MM.1S (cell line): ENCODE data around the gene ZNHIT6.

Experiments used
- DNase-seq: peaks from one replicate; pipeline ENCODE4 v3.0.0-alpha.2; 2015
- H2AFZ ChIP-seq: fragments of 300-600 bp; sonication (generic); 2 replicates; pipeline ENCODE4 v1.6.0; 2016; ENCODE audit warnings: antibody characterized with exemption, low read length
- H3F3A ChIP-seq: fragments of 300-600 bp; sonication (generic); 2 replicates; pipeline ENCODE4 v1.6.1; 2016; ENCODE audit warnings: mild to moderate bottlenecking, antibody characterized with exemption, low read length, moderate library complexity, mixed read lengths; ENCODE audit not compliant: insufficient read depth
- H3K27ac ChIP-seq: fragments of 300-600 bp; sonication (generic); 2 replicates; pipeline ENCODE4 v1.5.1; 2016; ENCODE audit warnings: mild to moderate bottlenecking, low read length
- H3K27me3 ChIP-seq: fragments of 300-600 bp; sonication (generic); replicated peaks from 2 replicates; pipeline ENCODE4 v1.6.0; 2016; ENCODE audit warnings: low read length; ENCODE audit not compliant: insufficient read depth
- H3K36me3 ChIP-seq: fragments of 300-600 bp; sonication (generic); replicated peaks from 2 replicates; pipeline ENCODE4 v1.6.1; 2016; ENCODE audit warnings: mild to moderate bottlenecking, low read length, mixed read lengths; ENCODE audit not compliant: insufficient read depth
- H3K4me1 ChIP-seq: fragments of 300-600 bp; sonication (generic); 2 replicates; pipeline ENCODE4 v1.6.1; 2016; ENCODE audit warnings: low read length, mixed read lengths
- H3K4me2 ChIP-seq: fragments of 300-600 bp; sonication (generic); 2 replicates; pipeline ENCODE4 v1.6.0; 2016; ENCODE audit warnings: low read depth, low read length
- H3K4me3 ChIP-seq: fragments of 300-600 bp; sonication (generic); 2 replicates; pipeline ENCODE4 v1.5.1; 2016; ENCODE audit warnings: low read length, mixed read lengths
- H3K79me2 ChIP-seq: fragments of 300-600 bp; sonication (generic); 2 replicates; pipeline ENCODE4 v1.6.1; 2016; ENCODE audit warnings: mixed run types, low read length, mixed read lengths
- H3K9ac ChIP-seq: fragments of 300-600 bp; sonication (generic); 2 replicates; pipeline ENCODE4 v1.6.1; 2016; ENCODE audit warnings: low read length, mixed read lengths
- H3K9me2 ChIP-seq: fragments of 300-600 bp; sonication (generic); replicated peaks from 2 replicates; pipeline ENCODE4 v1.6.1; 2016; ENCODE audit warnings: mild to moderate bottlenecking, low read length, mixed read lengths; ENCODE audit not compliant: insufficient read depth
- H3K9me3 ChIP-seq: fragments of 300-600 bp; sonication (generic); replicated peaks from 2 replicates; pipeline ENCODE4 v1.6.1; 2016; ENCODE audit warnings: mild to moderate bottlenecking, low read length, mixed read lengths; ENCODE audit not compliant: insufficient read depth
- H4K20me1 ChIP-seq: fragments of 300-600 bp; sonication (generic); 2 replicates; pipeline ENCODE4 v1.6.1; 2016; ENCODE audit warnings: mild to moderate bottlenecking, low read length, moderate library complexity, mixed read lengths; ENCODE audit not compliant: insufficient read depth
- EZH2 ChIP-seq: fragments of 300-600 bp; sonication (generic); optimal IDR thresholded peaks from 2 replicates; pipeline ENCODE3; 2017; ENCODE audit warnings: low read depth, mild to moderate bottlenecking, antibody characterized with exemption, low read length, mixed read lengths
- EZH2phosphoT487 ChIP-seq: fragments of 300-600 bp; sonication (generic); IDR thresholded peaks from 2 replicates; pipeline ENCODE4 v1.6.1; 2018; ENCODE audit warnings: antibody characterized with exemption, low read length
- TF ChIP-seq, protein P1 (sequence below): fragments of 300-600 bp; sonication (generic); IDR thresholded peaks from 2 replicates; pipeline ENCODE4 v1.5.1; 2016; ENCODE audit warnings: antibody characterized with exemption, low read length, mixed read lengths

ZNHIT6 gene

DNA sequence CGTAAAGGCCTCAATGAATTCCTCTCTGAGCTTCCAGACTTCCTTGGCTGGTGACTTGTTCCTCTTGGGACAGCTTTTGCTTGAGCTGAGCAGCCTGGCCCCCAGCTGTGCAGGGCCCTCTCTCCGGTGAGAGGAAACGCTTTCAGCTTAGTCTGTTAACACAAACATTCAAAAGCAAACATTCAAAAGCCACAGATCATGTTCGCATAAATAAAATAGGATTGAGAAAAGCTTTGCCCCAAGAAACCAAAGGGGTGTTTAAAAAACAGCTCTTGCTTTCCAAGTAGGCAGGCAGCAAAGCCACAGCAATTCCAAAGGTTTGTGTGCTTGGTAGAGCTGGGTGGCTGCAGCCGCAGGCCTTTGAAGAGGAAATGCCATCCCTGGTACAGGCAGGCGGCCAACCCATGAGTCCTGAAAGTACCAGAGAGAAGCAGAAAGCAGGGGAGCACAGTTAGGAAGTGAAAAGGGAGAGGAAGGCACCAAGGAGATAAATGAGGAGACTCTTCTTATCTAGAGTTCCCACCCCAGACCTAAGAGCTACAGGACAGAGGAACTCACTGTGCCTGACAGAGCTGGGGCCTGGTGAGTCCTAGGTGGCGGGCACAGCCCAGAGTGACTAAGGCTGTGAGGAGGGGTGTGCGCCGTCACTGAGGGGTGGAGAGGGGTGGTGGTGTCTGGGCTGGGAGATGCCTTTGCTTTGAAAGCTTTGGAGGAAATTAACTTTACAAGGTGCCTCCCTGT lies 79.3 kb downstream of the ZNHIT6 start:
- H3K4me1 ChIP-seq = no peaks in the 10 kb centered on the region
- no peaks in the 10 kb centered on the region for H3K9me2 ChIP-seq
- no peaks in the 10 kb centered on the region for H3K9me3 ChIP-seq
- no peaks in the 10 kb centered on the region for H3K27me3 ChIP-seq
- no peaks in the 10 kb centered on the region for H4K20me1 ChIP-seq
- H3K27ac ChIP-seq = no peak overlapping the region
- no peaks in the 10 kb centered on the region for H3K79me2 ChIP-seq
- no peak overlapping the region for H3K4me2 ChIP-seq
- no peak overlapping the region for H3K4me3 ChIP-seq
- no peak overlapping the region for H3K9ac ChIP-seq
- TF ChIP-seq, protein P1, sequence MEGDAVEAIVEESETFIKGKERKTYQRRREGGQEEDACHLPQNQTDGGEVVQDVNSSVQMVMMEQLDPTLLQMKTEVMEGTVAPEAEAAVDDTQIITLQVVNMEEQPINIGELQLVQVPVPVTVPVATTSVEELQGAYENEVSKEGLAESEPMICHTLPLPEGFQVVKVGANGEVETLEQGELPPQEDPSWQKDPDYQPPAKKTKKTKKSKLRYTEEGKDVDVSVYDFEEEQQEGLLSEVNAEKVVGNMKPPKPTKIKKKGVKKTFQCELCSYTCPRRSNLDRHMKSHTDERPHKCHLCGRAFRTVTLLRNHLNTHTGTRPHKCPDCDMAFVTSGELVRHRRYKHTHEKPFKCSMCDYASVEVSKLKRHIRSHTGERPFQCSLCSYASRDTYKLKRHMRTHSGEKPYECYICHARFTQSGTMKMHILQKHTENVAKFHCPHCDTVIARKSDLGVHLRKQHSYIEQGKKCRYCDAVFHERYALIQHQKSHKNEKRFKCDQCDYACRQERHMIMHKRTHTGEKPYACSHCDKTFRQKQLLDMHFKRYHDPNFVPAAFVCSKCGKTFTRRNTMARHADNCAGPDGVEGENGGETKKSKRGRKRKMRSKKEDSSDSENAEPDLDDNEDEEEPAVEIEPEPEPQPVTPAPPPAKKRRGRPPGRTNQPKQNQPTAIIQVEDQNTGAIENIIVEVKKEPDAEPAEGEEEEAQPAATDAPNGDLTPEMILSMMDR = no peak
- TF ChIP-seq EZH2phosphoT487 (no peak), EZH2 (no peak)
- DNase-seq = no peak
- H3F3A ChIP-seq = no peaks in the 10 kb centered on the region
- no peak overlapping the region for H2AFZ ChIP-seq
- H3K36me3 ChIP-seq = no peaks in the 10 kb centered on the region

DNA sequence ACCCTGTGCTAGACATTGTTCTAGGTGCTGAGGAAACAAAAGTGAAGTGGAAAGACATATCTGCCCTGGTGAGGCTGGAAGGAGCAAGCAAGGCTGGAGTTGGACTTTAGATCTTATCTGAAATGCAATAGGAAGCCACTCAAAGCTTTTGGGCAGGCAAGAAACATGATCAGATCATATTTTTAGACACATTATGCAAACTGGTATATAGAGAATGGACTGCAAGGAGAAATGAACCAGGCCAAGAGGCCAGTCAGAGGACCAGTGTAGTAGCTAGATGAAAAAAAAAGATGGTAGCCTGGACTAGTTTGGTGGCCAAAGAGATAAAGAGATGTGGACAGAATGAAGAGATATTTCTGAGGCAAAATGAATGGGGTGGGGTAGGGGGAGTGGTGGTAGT lies 81.4 kb downstream of the ZNHIT6 start:
- Histone ChIP-seq H3K4me3 (no peak overlapping the region), H3F3A (no peaks in the 10 kb centered on the region), H3K27ac (no peak overlapping the region), H3K4me2 (no peak overlapping the region), H3K4me1 (peaks cover 7% of the 10 kb centered on the region), H3K27me3 (no peaks in the 10 kb centered on the region), H3K79me2 (no peaks in the 10 kb centered on the region), H4K20me1 (no peaks in the 10 kb centered on the region), H3K9ac (no peak overlapping the region), H3K9me3 (no peaks in the 10 kb centered on the region), H3K36me3 (no peaks in the 10 kb centered on the region), H2AFZ (no peak overlapping the region), H3K9me2 (no peaks in the 10 kb centered on the region)
- no peak for DNase-seq
- TF ChIP-seq EZH2 = no peak
- TF ChIP-seq, protein P1 = no peak
- TF ChIP-seq EZH2phosphoT487 = no peak

DNA sequence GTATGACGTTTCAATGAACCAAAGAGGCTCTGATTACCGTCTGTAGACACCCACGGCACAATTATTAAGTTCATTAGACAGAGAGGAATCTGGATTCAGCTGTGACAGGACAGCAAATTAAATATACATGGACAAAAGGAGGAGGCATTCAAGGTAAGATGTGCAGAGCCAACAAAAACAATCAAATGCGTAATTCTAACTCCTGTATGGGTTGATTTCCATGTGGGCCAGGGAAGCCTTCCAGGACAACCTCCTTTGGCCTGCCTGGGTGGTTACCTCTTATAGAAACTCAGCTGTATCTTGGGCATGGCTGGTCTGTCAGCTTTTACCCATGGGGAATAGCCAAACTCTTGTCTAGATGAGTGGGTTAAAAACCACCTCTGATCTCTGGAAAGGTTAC lies 83.9 kb downstream of the ZNHIT6 start:
- Histone ChIP-seq H3K79me2 (no peaks in the 10 kb centered on the region), H3K9ac (no peak overlapping the region), H3K4me3 (no peak overlapping the region), H3K36me3 (no peaks in the 10 kb centered on the region), H3K27ac (no peak overlapping the region), H3K4me1 (peaks cover 7% of the 10 kb centered on the region), H2AFZ (no peak overlapping the region), H3K9me2 (no peaks in the 10 kb centered on the region), H3K9me3 (no peaks in the 10 kb centered on the region), H3F3A (no peaks in the 10 kb centered on the region), H3K27me3 (no peaks in the 10 kb centered on the region), H4K20me1 (no peaks in the 10 kb centered on the region), H3K4me2 (no peak overlapping the region)
- TF ChIP-seq, protein P1 = no peak
- TF ChIP-seq EZH2phosphoT487 = no peak
- TF ChIP-seq EZH2 = no peak
- no peak for DNase-seq
